Stomach smooth muscle (tissue), 2 donors: ENCODE data around the gene FRMD4A.

Experiments used
- H3K27ac ChIP-seq: one replicate; pipeline ENCODE4 v1.7.0; 2013; ENCODE audit warnings: mild to moderate bottlenecking, low read length, inconsistent platforms
- H3K27me3 ChIP-seq, 2 donors: one replicate each; pipeline ENCODE4 v1.7.0; 2013; ENCODE audit warnings: low read length in 2 of 2; ENCODE audit not compliant: insufficient read depth in 2 of 2, control insufficient read depth in 1 of 2
- H3K36me3 ChIP-seq, 2 donors: one replicate each; pipeline ENCODE4 v1.7.0; 2013; ENCODE audit warnings: low read length in 2 of 2; ENCODE audit not compliant: control insufficient read depth in 2 of 2, insufficient read depth in 2 of 2
- H3K4me1 ChIP-seq: one replicate; pipeline ENCODE4 v1.7.0; 2013; ENCODE audit warnings: low read length; ENCODE audit not compliant: control insufficient read depth, insufficient read depth
- H3K4me3 ChIP-seq, 2 donors: one replicate each; pipeline ENCODE4 v1.7.0; 2013; ENCODE audit warnings: low read length in 2 of 2
- H3K9ac ChIP-seq, 2 donors: one replicate each; pipeline ENCODE4 v1.7.0; 2013; ENCODE audit warnings: low read length in 2 of 2, mild to moderate bottlenecking in 1 of 2
- H3K9me3 ChIP-seq, 2 donors: one replicate each; pipeline ENCODE4 v1.7.0; 2013; ENCODE audit warnings: low read length in 2 of 2; ENCODE audit not compliant: control insufficient read depth in 2 of 2
- donor health status: healthy.
- donor health status: Pancreatic carcinoma.

Gene FRMD4A

GRCh38 chr10:13614530-13615332 lies 716.0 kb downstream of the FRMD4A start:
- Histone ChIP-seq H3K36me3 (peaks cover 13 to 38% of the 10 kb centered on the region in 2 donors), H3K9ac (no peak overlapping the region), H3K4me3 (peak overlapping the region in 1 of 2 donors; percentile 28), H3K4me1 (peaks cover 8% of the 10 kb centered on the region), H3K27me3 (no peaks in the 10 kb centered on the region), H3K9me3 (no peaks in the 10 kb centered on the region), H3K27ac (peak overlapping the region; percentile 32)

- Histone ChIP-seq H3K27ac (no peak overlapping the region), H3K36me3 (peaks cover 19 to 30% of the 10 kb centered on the region in 2 donors), H3K4me3 (no peak overlapping the region), H3K4me1 (peaks cover 8% of the 10 kb centered on the region), H3K9me3 (no peaks in the 10 kb centered on the region), H3K27me3 (no peaks in the 10 kb centered on the region), H3K9ac (no peak overlapping the region)
These were observed 717.2 kb downstream of the FRMD4A start for GRCh38 chr10:13613519-13613918.

- H3K36me3 ChIP-seq = peaks cover 23 to 30% of the 10 kb centered on the region in 2 donors
- H3K27me3 ChIP-seq = no peaks in the 10 kb centered on the region
- no peak overlapping the region for H3K4me3 ChIP-seq
- H3K4me1 ChIP-seq = peaks cover 8% of the 10 kb centered on the region
- no peak overlapping the region for H3K27ac ChIP-seq
- no peaks in the 10 kb centered on the region for H3K9me3 ChIP-seq
- no peak overlapping the region for H3K9ac ChIP-seq
These were observed 717.9 kb downstream of the FRMD4A start for GRCh38 chr10:13612654-13613373.

GRCh38 chr10:13608246-13608853 lies 722.4 kb downstream of the FRMD4A start:
- Histone ChIP-seq H3K36me3 (peaks cover 26 to 29% of the 10 kb centered on the region in 2 donors), H3K9ac (no peak overlapping the region), H3K27me3 (no peaks in the 10 kb centered on the region), H3K4me1 (no peaks in the 10 kb centered on the region), H3K4me3 (no peak overlapping the region), H3K9me3 (no peaks in the 10 kb centered on the region), H3K27ac (no peak overlapping the region)

- Histone ChIP-seq H3K27me3 (no peaks in the 10 kb centered on the region), H3K9me3 (no peaks in the 10 kb centered on the region), H3K4me3 (no peak overlapping the region), H3K27ac (no peak overlapping the region), H3K9ac (no peak overlapping the region), H3K4me1 (no peaks in the 10 kb centered on the region), H3K36me3 (peaks cover 12 to 20% of the 10 kb centered on the region in 2 donors)
These were observed 726.2 kb downstream of the FRMD4A start for GRCh38 chr10:13604357-13605040.

GRCh38 chr10:13597909-13598308 lies 732.8 kb downstream of the FRMD4A start:
- H3K36me3 ChIP-seq = peaks cover 6% of the 10 kb centered on the region in 2 donors
- no peaks in the 10 kb centered on the region for H3K4me1 ChIP-seq
- H3K27ac ChIP-seq = no peak overlapping the region
- H3K9me3 ChIP-seq = no peaks in the 10 kb centered on the region
- no peaks in the 10 kb centered on the region for H3K27me3 ChIP-seq
- no peak overlapping the region for H3K4me3 ChIP-seq
- no peak overlapping the region for H3K9ac ChIP-seq

- Histone ChIP-seq H3K9ac (no peak overlapping the region), H3K36me3 (peaks cover 0 to 7% of the 10 kb centered on the region in 2 donors), H3K4me1 (no peaks in the 10 kb centered on the region), H3K27me3 (no peaks in the 10 kb centered on the region), H3K27ac (no peak overlapping the region), H3K4me3 (no peak overlapping the region), H3K9me3 (no peaks in the 10 kb centered on the region)
These were observed 736.1 kb downstream of the FRMD4A start for GRCh38 chr10:13594641-13595040.
